Fibroblast of pulmonary artery (primary cell): ENCODE data around the gene SIRT6.
A peak's percentile ranks its signal among the peaks of the same experiment; 100 is the strongest.

Source experiments
- DNase-seq: peaks from one replicate; pipeline ENCODE4 v3.0.0-alpha.2; 2010; ENCODE audit warnings: low read depth
- H3K4me3 ChIP-seq: replicated peaks from 2 replicates; pipeline ENCODE4 v1.5.1; 2011; ENCODE audit warnings: low read depth, mild to moderate bottlenecking, control low read depth, low read length, moderate library complexity
- CTCF ChIP-seq: IDR thresholded peaks from 2 replicates; pipeline ENCODE4 v1.5.1; 2011; ENCODE audit warnings: mild to moderate bottlenecking, control low read depth, low read length, inconsistent platforms; ENCODE audit errors: missing control alignments

The SIRT6 gene

GRCh38 chr19:4210166-4210731 is 27.9 kb upstream of the SIRT6 start:
- H3K4me3 ChIP-seq, result no peak overlapping the region

GRCh38 chr19:4208385-4209094 is 26.2 kb upstream of the SIRT6 start:
- DNase-seq, result peak; percentile 28
- peak; percentile 34 for TF ChIP-seq CTCF
- no peak overlapping the region for H3K4me3 ChIP-seq

More at GRCh38 chr19:4210166-4210731, 27.9 kb upstream of the SIRT6 start:
- DNase-seq, result no peak
- no peak for TF ChIP-seq CTCF

- DNase-seq, result peak; percentile 51
- TF ChIP-seq CTCF, result peak; percentile 17
- no peak overlapping the region for H3K4me3 ChIP-seq
These were observed 24.6 kb upstream of the SIRT6 start for GRCh38 chr19:4206818-4207484.

- H3K4me3 ChIP-seq, result no peak overlapping the region
- no peak for DNase-seq
- no peak for TF ChIP-seq CTCF
These were observed 19.4 kb upstream of the SIRT6 start for GRCh38 chr19:4201798-4202197.

- DNase-seq, result no peak
- H3K4me3 ChIP-seq, result no peak overlapping the region
- no peak for TF ChIP-seq CTCF
These were observed 18.7 kb upstream of the SIRT6 start for GRCh38 chr19:4200940-4201542.

GRCh38 chr19:4199699-4200293 is 17.4 kb upstream of the SIRT6 start:
- no peak overlapping the region for H3K4me3 ChIP-seq
- DNase-seq, result no peak
- no peak for TF ChIP-seq CTCF
